ENCODE measurements around the gene SAMD5. TPM values are rescaled to one million over a fixed set of nuclear protein-coding genes. Genes with fewer than 3 reads are reported as not detected.

The SAMD5 gene
- 0.37 to 0.55 TPM (median 0.49 TPM) in 5 replicates for total RNA-seq (2022; extraction: Qiagen RNA extraction)

DNA sequence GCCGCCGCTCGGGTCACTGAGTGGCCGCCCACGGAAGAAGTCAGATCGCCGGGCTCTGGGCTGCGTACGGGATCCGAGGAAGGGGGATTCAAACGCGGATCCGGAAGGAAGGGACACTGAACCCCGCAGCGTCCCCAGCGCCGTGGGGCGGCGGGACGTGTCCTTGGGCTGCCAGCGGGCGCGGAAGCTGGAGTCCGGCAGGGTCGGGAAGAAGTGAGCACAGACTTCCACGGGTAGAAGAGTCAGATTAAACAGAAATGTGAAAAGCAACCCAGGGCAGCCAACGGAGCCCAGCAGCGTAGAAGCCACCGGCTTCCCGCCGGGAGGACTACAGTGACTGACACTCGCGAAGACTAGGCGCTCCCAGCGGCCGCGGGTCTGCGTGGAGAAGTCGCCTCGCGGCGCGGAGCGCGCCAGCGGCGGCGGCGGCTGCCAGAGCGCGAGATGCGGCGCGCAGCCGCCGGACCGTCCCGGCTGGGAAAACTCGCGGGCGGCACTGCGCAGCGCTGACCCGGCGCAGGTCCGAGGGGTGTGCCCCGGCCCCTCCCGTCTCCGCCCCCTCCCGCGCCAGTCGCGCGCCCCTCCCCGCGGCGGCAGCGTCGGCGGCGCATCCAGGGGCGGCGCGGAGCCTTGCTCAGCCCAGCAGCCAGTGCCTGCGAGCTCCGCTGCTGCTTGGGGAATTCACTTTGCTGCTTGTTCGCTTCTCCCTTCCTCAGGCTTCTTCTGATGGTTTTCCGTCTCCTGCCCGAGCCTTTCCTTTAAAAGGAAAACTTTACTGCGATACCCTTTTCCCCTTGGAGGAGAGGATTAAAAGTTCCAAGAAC lies at the start of gene SAMD5:
TSS of gene SAMD5 (plus strand) at position 649 of the 824 bp plus-strand sequence. CDS start 239 bp downstream, outside the sequence.

All from A549 treated with AZD2906 at 1 μM for 4 hours (cell line).